K562 (cell line): ENCODE results near the gene MYH7. TPM values are rescaled to one million over a fixed set of nuclear protein-coding genes. Genes with fewer than 3 reads are reported as not detected.

Experiments
- ATAC-seq: fragments of 200-7000 bp; cut with Tn5 transposase; 3 replicates; pipeline ENCODE4 v1.9.1; 2020; ENCODE audit warnings: moderate library complexity
- BruUV-seq: library from RNA; stranded (reverse); fragments of 400-500 nt; replicated peaks from 2 replicates; lab custom pipeline; 2021; lab: Mats Ljungman, UMichigan
- CTCF ChIA-PET: fragments of 300-600 bp; formaldehyde crosslinking; extraction: SDS; loops from one replicate; lab custom pipeline; 2021; ENCODE audit warnings: low intra/inter-chr PET ratio; lab: Yijun Ruan, JAX
- POLR2A ChIA-PET: fragments of 300-600, 350-650 bp; sonication (Branson Sonifier 250); formaldehyde crosslinking; extraction: SDS; loops from one replicate; lab custom pipeline; 2021; ENCODE audit warnings: antibody characterized with exemption, inconsistent platforms; lab: Yijun Ruan, JAX
- DNase-seq, 4 experiments: peaks; one replicate each; pipeline versions ENCODE4 v3.0.0 to v3.0.0-alpha.2; 2011 to 2018; ENCODE audit warnings: low spot score in 3 of 4, mixed read lengths in 3 of 4; ENCODE audit errors: extremely low read depth in 1 of 4
- FAIRE-seq: peaks from 2 replicates; lab custom pipeline; 2011; peaks lifted over from hg19 to GRCh38; lab: Jason Lieb, UNC
- H2AFZ ChIP-seq: 2 replicates; pipeline ENCODE4 v1.6.0; 2011; ENCODE audit warnings: low read depth, low read length, control low read depth, inconsistent platforms
- H3K27ac ChIP-seq: fragments of 200-600 bp; 3 replicates; pipeline ENCODE4 v1.8.0; 2011; ENCODE audit warnings: low read depth, mild to moderate bottlenecking, control low read depth, inconsistent platforms, low read length, moderate library complexity, mixed read lengths; ENCODE audit errors: extremely low read depth
- H3K27me3 ChIP-seq, 2 experiments: fragments of 300-600 bp in 1 of 2; 2 replicates in 1 of 2; 3 replicates in 1 of 2; pipeline versions ENCODE4 v1.6.0 to v1.8.0; 2011; ENCODE audit warnings: inconsistent platforms in 2 of 2, low read length in 2 of 2, mild to moderate bottlenecking in 1 of 2, mixed read lengths in 1 of 2, moderate library complexity in 1 of 2; ENCODE audit not compliant: control insufficient read depth in 2 of 2, insufficient read depth in 2 of 2
- H3K36me3 ChIP-seq: fragments of 300-600 bp; 3 replicates; pipeline ENCODE4 v1.8.0; 2011; ENCODE audit warnings: mild to moderate bottlenecking, low read length, inconsistent platforms; ENCODE audit not compliant: control insufficient read depth, insufficient read depth
- H3K4me1 ChIP-seq, 2 experiments: fragments of 200-600 bp in 1 of 2; replicated peaks in 1 of 2; 2 replicates in 1 of 2; 3 replicates in 1 of 2; pipeline versions ENCODE4 v1.5.1 to v1.8.0; 2011; ENCODE audit warnings: inconsistent platforms in 2 of 2, low read length in 2 of 2, mild to moderate bottlenecking in 1 of 2, mixed read lengths in 1 of 2, moderate library complexity in 1 of 2; ENCODE audit not compliant: control insufficient read depth in 2 of 2, insufficient read depth in 2 of 2
- H3K4me2 ChIP-seq: 2 replicates; pipeline ENCODE4 v1.6.1; 2011; ENCODE audit warnings: low read length, control low read depth, inconsistent platforms, mixed read lengths; ENCODE audit not compliant: insufficient read depth
- H3K4me3 ChIP-seq: fragments of 200-600 bp; sonication (generic), shearing (Covaris generic); 2 replicates; pipeline ENCODE4 v1.5.1; 2016; ENCODE audit warnings: control low read depth, inconsistent platforms
- H3K79me2 ChIP-seq: fragments of 200-600 bp; 3 replicates; pipeline ENCODE4 v1.8.0; 2011; ENCODE audit warnings: low read length, inconsistent platforms; ENCODE audit not compliant: control insufficient read depth, insufficient read depth
- H3K9ac ChIP-seq, 2 experiments: 2 replicates each; pipeline versions ENCODE4 v1.6.0 to v1.6.1; 2011; ENCODE audit warnings: low read depth in 2 of 2, low read length in 2 of 2, control low read depth in 1 of 2, inconsistent platforms in 1 of 2, mild to moderate bottlenecking in 1 of 2, mixed read lengths in 1 of 2; ENCODE audit not compliant: insufficient read depth in 1 of 2
- H3K9me1 ChIP-seq: one replicate; pipeline ENCODE4 v1.6.0; 2011; ENCODE audit warnings: inconsistent platforms, mild to moderate bottlenecking, low read length, moderate library complexity; ENCODE audit not compliant: control insufficient read depth, insufficient read depth
- H3K9me3 ChIP-seq: replicated peaks from 2 replicates; pipeline ENCODE4 v1.5.1; 2011; ENCODE audit warnings: low read depth, low read length, inconsistent platforms; ENCODE audit not compliant: control insufficient read depth, insufficient read depth
- H4K20me1 ChIP-seq: replicated peaks from 2 replicates; pipeline ENCODE4 v1.6.1; 2011; ENCODE audit warnings: low read length, inconsistent platforms, mixed read lengths; ENCODE audit not compliant: control insufficient read depth, insufficient read depth
- DLX4 ChIP-seq: fragments of 250-450 bp; sonication (Bioruptor Pico); IDR thresholded peaks from 2 replicates; pipeline ENCODE4 v1.6.1; 2021; ENCODE audit warnings: mild to moderate bottlenecking
- ZNF318 ChIP-seq, 2 experiments: fragments of 450-650 bp; IDR thresholded peaks; 2 replicates each; pipeline ENCODE4 v1.6.1; 2016; ENCODE audit warnings: mild to moderate bottlenecking in 2 of 2, borderline replicate concordance in 1 of 2, low read depth in 1 of 2, moderate library complexity in 1 of 2
- WGBS: fragments of 100-300 bp; shearing (Covaris generic); methylation state at CpG from one replicate; pipeline ENCODE4 v1.1.6; 2016; ENCODE audit warnings: low coverage, mixed read lengths; ENCODE audit not compliant: insufficient coverage; ENCODE audit errors: missing lambda C conversion rate; 5-methylcytosine and 5-hydroxymethylcytosine counted together
- in situ Hi-C: fragments of 300-500 bp; cut with MboI; formaldehyde crosslinking; loops from 4 replicates; pipeline ENCODE4 v1.15.0; 2018; ENCODE audit warnings: inconsistent platforms, mixed read lengths
- intact Hi-C: fragments of 100-400 bp; cut with micrococcal nuclease; formaldehyde crosslinking; loops from 2 replicates; pipeline ENCODE4 v1.14.2; 2022
- polyA plus RNA-seq, 8 experiments: library from polyadenylated mRNA; depleted of rRNA in 4 of 8; stranded (reverse) in 5 of 8; unstranded in 3 of 8; fragments of >200 nt; fragmentation: Nextera tagmentation in 2 of 8; fragmentation: Illumina TruSeq in 1 of 8; extraction: Ambion mirVana in 2 of 8; extraction: Trizol in 1 of 8; gene quantifications; 2 replicates each; pipeline versions ENCODE4 v1.2.1 to v1.2.3, GENCODE V29; 2011 to 2014; ENCODE audit warnings: inconsistent platforms in 1 of 8, missing spikeins in 1 of 8
- total RNA-seq, 7 experiments: library from RNA; depleted of rRNA in 6 of 7; stranded (reverse); fragments of >200 nt in 6 of 7; fragmentation: Illumina TruSeq in 2 of 7; extraction: Trizol in 2 of 7; gene quantifications; 2 replicates each; pipeline versions ENCODE4 v1.2.1 to v1.2.3, GENCODE V29; 2011 to 2021; ENCODE audit warnings: low replicate concordance in 1 of 7

MYH7 gene
- total and polyA plus RNA-seq, 9 of the 15 experiments (the other 6 are each of a cell fraction or from before 2014, with no cell fraction given): not detected

- Histone ChIP-seq H2AFZ (no peak overlapping the region), H3K9ac (no peak overlapping the region), H3K27ac (no peak overlapping the region), H3K4me1 (peaks cover 0 to 16% of the 10 kb centered on the region in 2 experiments; a peak in 3 of 5 replicates), H3K9me3 (no peaks in the 10 kb centered on the region), H3K4me2 (no peak overlapping the region), H3K9me1 (no peaks in the 10 kb centered on the region), H3K27me3 (peaks cover 10 to 38% of the 10 kb centered on the region in 2 experiments; a peak in 4 of 5 replicates), H4K20me1 (no peaks in the 10 kb centered on the region; the same call in 1 of the 2 replicates), H3K79me2 (no peaks in the 10 kb centered on the region), H3K36me3 (no peaks in the 10 kb centered on the region), H3K4me3 (no peak overlapping the region)
- intact Hi-C loops: no loop called here
- DNase-seq (peak in 1 of 4 experiments; percentile 20), ATAC-seq (no peak; the same call in 2 of the 3 replicates), FAIRE-seq (no peak)
- TF ChIP-seq ZNF318 (IDR thresholded peaks at IDR 0.05; ENCODE audit: borderline replicate concordance in 1 of 2, low read depth in 1 of 2) (no peak), DLX4 (CRISPR knock-in tag) (no peak)
- CTCF ChIA-PET: interaction anchor here (0.7 kb wide), 1 partner anchor 101 kb away, joined by 3 read pairs; no protein-coding TSS in a partner anchor
- WGBS: 20% methylated on average over 6 of the region's 51 CpGs
- POLR2A ChIA-PET: interaction anchor here (0.6 kb wide), 2 partner anchors 8 to 735 kb away, joined by 3 read pairs; no protein-coding TSS in a partner anchor
- no TSS peak for BruUV-seq
- in situ Hi-C loops: no loop called here
Observed at GRCh38 chr14:23365732-23366425, 69.6 kb downstream of the MYH7 start.
